ENCODE measurements around the gene SEMA3G. TPM values are rescaled to one million over a fixed set of nuclear protein-coding genes. Genes with fewer than 3 reads are reported as not detected.

The SEMA3G gene
- total RNA-seq, 1 donor from 2014 or later = 9.2 TPM

GRCh38 chr3:52450489-52451236, 5.8 kb upstream of the SEMA3G start:
- Histone ChIP-seq H3K36me3 (peaks cover 22% of the 10 kb centered on the region), H3K27me3 (ENCODE audit: low read depth) (no peaks in the 10 kb centered on the region), H3K27ac (replicated peaks) (peak overlapping the region; percentile 97), H3K4me1 (peaks cover 51% of the 10 kb centered on the region), H3K9me3 (replicated peaks) (no peaks in the 10 kb centered on the region), H3K4me3 (peak overlapping the region; percentile 86)
- no peak for DNase-seq
- no peak for TF ChIP-seq CTCF (IDR thresholded peaks at IDR 0.05; ENCODE audit: borderline replicate concordance)
- intact Hi-C loops (cut with micrococcal nuclease) = no loop called here

GRCh38 chr3:52447512-52448355, 2.8 kb upstream of the SEMA3G start:
- peak; percentile 12 for DNase-seq
- Histone ChIP-seq H3K27me3 (ENCODE audit: low read depth) (no peaks in the 10 kb centered on the region), H3K4me3 (no peak overlapping the region), H3K4me1 (peaks cover 47% of the 10 kb centered on the region), H3K27ac (replicated peaks) (peak overlapping the region; percentile 97), H3K9me3 (replicated peaks) (no peaks in the 10 kb centered on the region), H3K36me3 (peaks cover 22% of the 10 kb centered on the region)
- intact Hi-C loops (cut with micrococcal nuclease) = no loop called here
- TF ChIP-seq CTCF (IDR thresholded peaks at IDR 0.05; ENCODE audit: borderline replicate concordance) = no peak

- H3K27me3 ChIP-seq (ENCODE audit: low read depth) = no peaks in the 10 kb centered on the region
- H3K4me1 ChIP-seq = peaks cover 47% of the 10 kb centered on the region
- no peak overlapping the region for H3K4me3 ChIP-seq
- intact Hi-C loops (cut with micrococcal nuclease) = no loop called here
- no peaks in the 10 kb centered on the region for H3K9me3 ChIP-seq (replicated peaks)
- DNase-seq = peak; percentile 60
- peak overlapping the region; percentile 49 for H3K27ac ChIP-seq (replicated peaks)
- peaks cover 17% of the 10 kb centered on the region for H3K36me3 ChIP-seq
- peak; percentile 100 for TF ChIP-seq CTCF (IDR thresholded peaks at IDR 0.05; ENCODE audit: borderline replicate concordance)
Measured at GRCh38 chr3:52446631-52447511, 2.0 kb upstream of the SEMA3G start.

- H3K27me3 ChIP-seq (ENCODE audit: low read depth) = no peaks in the 10 kb centered on the region
- peaks cover 43% of the 10 kb centered on the region for H3K4me1 ChIP-seq
- intact Hi-C loops (cut with micrococcal nuclease) = no loop called here
- no peak for TF ChIP-seq CTCF (IDR thresholded peaks at IDR 0.05; ENCODE audit: borderline replicate concordance)
- H3K27ac ChIP-seq (replicated peaks) = peak overlapping the region; percentile 49
- DNase-seq = no peak
- H3K9me3 ChIP-seq (replicated peaks) = no peaks in the 10 kb centered on the region
- H3K36me3 ChIP-seq = peaks cover 8% of the 10 kb centered on the region
- H3K4me3 ChIP-seq = no peak overlapping the region
Measured at GRCh38 chr3:52446042-52446441, 1.1 kb upstream of the SEMA3G start.
